HG02981 (cell line): ENCODE measurements around the gene ZFAND3.
"Not testable (repeated sequence)": the region's sequence is repeated elsewhere in the genome, so short reads cannot be mapped to it uniquely, and the experiment has no call there.

Experiments used
- ATAC-seq: cut with Tn5 transposase; IDR thresholded peaks from one replicate; pipeline ENCODE4 v1.9.1; 2021; ENCODE audit warnings: mild to moderate bottlenecking, moderate library complexity; ENCODE audit not compliant: unreplicated experiment

Gene ZFAND3

GRCh38 chr6:37862992-37863391 is 43.5 kb downstream of the ZFAND3 start:
- ATAC-seq: no peak

GRCh38 chr6:37864250-37864649 is 44.7 kb downstream of the ZFAND3 start:
- ATAC-seq: no peak

DNA sequence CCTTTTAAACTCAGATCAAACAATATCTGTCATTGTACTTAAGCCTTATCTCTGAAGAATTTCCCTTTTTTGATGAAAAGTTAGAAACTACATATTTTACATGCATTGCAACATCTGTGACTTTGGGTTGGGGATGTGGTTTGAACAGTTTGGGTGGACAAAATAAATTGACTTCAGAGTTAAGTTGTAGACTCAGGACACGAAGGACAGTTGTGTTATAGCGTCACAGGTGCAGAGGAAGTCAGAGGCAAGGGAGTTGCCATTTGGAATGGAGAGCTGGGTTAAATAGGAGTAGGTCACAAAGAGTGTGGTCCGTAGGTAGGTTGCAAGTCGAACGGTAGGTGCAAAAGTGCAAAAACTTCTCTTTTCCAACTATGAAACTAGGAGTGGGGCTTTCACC is 46.0 kb downstream of the ZFAND3 start:
- no peak for ATAC-seq

DNA sequence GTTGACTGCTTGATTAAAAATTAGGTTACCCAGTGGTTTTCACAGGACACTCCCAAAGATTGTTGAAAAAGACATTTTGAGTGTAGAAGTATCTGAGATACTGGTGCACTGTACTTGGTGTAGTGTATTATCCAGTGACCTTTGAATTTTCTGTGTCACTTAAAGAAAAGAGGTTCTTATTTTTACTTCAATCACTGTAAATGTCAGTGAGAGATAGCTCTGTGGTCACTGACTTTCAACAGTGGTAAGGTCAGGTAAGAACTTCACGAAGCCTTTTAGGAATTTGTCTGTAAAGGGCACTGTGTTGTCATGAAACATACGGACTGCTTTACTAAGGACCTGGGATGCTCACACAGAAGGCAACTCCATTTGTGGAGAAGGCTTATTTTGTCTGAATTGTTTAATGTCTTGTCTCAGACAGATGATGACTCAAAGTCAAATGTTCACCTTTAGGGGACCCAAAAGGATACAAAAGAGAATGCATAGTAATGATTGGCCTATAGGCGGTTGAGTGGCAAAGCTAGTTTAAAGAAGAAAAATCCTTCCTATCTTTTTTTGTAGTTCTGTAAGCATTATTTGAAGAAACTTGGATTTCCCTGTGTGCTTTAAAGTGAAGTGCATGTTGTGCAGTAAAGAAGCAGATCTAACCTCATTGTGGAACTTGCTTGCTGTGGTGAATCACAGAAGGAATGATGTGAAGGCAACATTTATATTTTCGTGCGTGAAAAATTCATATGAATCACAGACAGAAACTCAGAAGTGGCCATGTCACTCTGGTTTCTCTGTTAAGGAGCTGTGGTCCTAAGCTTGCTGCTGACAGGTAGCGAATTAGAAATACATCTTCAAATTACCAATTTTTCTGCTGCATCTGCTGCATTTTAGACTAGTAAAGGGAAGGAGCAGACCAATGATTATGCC is 47.3 kb downstream of the ZFAND3 start:
- no peak for ATAC-seq

DNA sequence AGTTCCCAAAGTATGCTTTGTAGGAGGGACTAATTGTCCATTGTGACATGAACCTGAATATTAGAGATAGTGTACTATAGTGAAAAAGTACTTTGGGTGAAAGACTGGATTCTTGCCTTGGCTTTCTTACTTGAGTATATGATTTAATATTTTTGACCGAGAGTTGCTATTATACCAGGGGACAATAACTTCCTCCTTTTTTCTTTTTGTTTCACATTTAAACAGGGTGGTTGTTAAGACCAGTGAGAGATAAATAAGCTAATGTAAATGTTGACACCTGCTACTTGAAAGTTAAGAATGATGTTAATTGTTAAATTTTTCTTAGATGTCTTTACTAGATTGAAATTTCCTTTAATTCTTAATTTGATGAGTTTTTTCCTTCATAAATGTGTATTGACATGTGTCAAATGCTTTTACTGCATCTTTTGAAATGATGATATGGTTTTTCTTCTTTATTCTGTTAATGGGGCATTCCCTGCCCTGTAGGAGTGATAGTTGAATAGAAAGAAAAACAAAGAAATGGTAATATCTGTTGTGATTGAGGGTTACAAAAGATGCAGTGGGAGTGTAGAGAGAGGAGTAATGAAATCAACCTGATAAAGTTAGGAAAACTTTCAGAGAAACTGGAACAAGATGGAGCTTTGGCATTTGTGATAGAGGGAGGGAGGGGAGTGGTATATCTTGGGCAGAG is 48.4 kb downstream of the ZFAND3 start:
- peak; percentile 62 for ATAC-seq

GRCh38 chr6:37868447-37868825 is 48.9 kb downstream of the ZFAND3 start:
- no peak for ATAC-seq

- ATAC-seq: no peak
These were observed 52.3 kb downstream of the ZFAND3 start for GRCh38 chr6:37871616-37872372.

DNA sequence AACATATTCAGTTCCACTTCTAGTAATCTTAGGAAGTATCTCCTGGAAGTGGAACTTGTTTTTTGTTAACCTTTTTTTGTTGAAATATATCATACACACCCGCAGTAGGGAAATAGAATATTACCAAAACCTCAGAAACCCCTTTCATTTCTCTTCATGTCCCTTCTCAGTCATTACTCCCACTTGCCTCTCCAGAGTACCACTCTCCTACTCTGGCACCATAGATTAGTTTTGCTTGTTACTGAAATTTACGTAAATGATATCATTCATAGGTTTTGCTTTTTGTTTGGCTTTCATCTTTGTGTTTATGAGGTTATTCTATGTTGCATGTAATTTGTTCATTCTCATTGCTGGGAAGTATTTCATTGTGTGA is 52.8 kb downstream of the ZFAND3 start:
- no peak for ATAC-seq

DNA sequence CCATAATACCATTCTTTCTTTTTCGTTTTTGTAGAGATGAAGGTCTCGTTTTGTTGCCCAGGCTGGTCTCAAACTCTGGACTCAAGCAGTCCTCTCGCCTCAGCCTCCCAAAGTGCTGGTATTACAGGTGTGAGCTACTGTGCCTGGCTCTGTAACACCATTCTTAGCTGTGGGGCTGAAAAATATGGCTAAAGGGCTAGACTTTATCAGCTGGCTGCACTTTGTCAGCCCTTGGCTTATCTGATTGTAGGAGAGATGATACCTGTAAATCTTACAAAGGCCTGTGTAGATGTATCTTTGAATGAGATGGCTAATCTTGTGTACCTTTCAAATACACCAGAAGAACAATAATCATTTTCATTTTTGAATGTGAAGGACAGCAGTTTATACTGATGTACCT is 55.2 kb downstream of the ZFAND3 start:
- no peak for ATAC-seq

- ATAC-seq: no peak
These were observed 56.2 kb downstream of the ZFAND3 start for GRCh38 chr6:37875561-37876309.

- ATAC-seq: no peak
These were observed 57.3 kb downstream of the ZFAND3 start for GRCh38 chr6:37876843-37877242.

GRCh38 chr6:37877373-37878149 is 58.0 kb downstream of the ZFAND3 start:
- ATAC-seq: no peak

GRCh38 chr6:37878150-37878710 is 58.7 kb downstream of the ZFAND3 start:
- no peak for ATAC-seq

GRCh38 chr6:37880602-37881001 is 61.1 kb downstream of the ZFAND3 start:
- ATAC-seq: not testable (repeated sequence)

DNA sequence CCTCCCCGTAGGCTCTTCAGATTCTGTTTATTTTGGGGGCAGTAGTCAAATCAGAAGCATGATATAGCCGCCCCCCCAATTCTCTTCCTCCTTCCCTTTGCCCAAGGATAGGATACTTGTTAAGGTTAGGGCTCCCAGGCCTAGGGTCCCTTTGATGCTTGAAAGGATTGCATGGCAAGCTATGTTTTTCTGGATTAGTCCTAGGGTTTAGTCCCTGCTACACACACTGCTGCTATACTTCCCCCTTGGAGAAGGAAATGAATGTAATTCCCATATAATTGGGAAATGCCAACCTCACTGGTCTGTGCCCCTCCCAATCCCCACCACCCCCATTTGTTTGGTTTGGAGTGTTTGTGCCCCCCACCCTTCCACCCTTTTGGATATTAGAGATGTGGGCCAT is 62.8 kb downstream of the ZFAND3 start:
- no peak for ATAC-seq

- no peak for ATAC-seq
These were observed 63.3 kb downstream of the ZFAND3 start for GRCh38 chr6:37882724-37883413.

GRCh38 chr6:37884548-37884947 is 65.0 kb downstream of the ZFAND3 start:
- no peak for ATAC-seq

DNA sequence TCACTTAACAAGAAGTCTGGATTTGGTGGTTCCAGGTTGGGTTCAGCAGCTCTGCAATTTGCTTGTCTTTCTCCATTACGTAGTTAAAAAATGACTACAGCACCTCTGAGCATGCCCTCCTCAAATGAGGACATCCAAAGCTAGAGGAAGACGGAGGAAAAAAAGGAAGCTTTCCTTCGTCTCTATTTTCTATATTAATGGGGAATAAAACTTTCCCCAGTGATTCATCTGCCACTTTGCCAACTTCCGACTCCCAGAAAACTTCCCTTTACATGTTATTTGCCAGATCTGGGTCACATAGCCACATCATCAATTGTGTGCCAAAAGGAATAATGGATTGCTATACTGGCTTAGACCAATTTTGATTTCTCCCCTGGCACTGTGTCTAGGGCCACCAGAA is 69.5 kb downstream of the ZFAND3 start:
- ATAC-seq: no peak

GRCh38 chr6:37889486-37889885 is 70.0 kb downstream of the ZFAND3 start:
- no peak for ATAC-seq
